Nephron (organoid): Measurements from ENCODE around the gene EMC10.
"Not testable (repeated sequence)": the region's sequence is repeated elsewhere in the genome, so short reads cannot be mapped to it uniquely, and the experiment has no call there.

Experiments used
- H3K27ac Mint-ChIP-seq, 3 experiments: 2 replicates each; pipeline ENCODE4 v1.8.0; 2020; ENCODE audit warnings: mixed read lengths in 3 of 3, mild to moderate bottlenecking in 2 of 3, moderate library complexity in 1 of 3
- H3K27me3 Mint-ChIP-seq: 2 replicates; pipeline ENCODE4 v1.8.0; 2021; ENCODE audit warnings: low read depth, mild to moderate bottlenecking, moderate library complexity, mixed read lengths
- H3K36me3 Mint-ChIP-seq: 2 replicates; pipeline ENCODE4 v1.8.0; 2020; ENCODE audit warnings: low read depth, mixed read lengths
- H3K4me1 Mint-ChIP-seq: 2 replicates; pipeline ENCODE4 v1.8.0; 2020; ENCODE audit warnings: mixed read lengths
- H3K4me3 Mint-ChIP-seq, 3 experiments: 2 replicates each; pipeline ENCODE4 v1.8.0; 2020; ENCODE audit warnings: mild to moderate bottlenecking in 3 of 3, mixed read lengths in 3 of 3, moderate library complexity in 2 of 3
- H3K9me3 Mint-ChIP-seq: 2 replicates; pipeline ENCODE4 v1.8.0; 2020; ENCODE audit warnings: mixed read lengths
- CTCF ChIP-seq, 3 experiments: fragments of 200-600 bp; sonication (generic); IDR thresholded peaks; one replicate each; pipeline ENCODE4 v1.5.0; 2021; ENCODE audit warnings: antibody characterized with exemption in 3 of 3; ENCODE audit not compliant: unreplicated experiment in 3 of 3

EMC10 gene

GRCh38 chr19:50435627-50436026, 40.7 kb upstream of the EMC10 start:
- Mint-ChIP-seq H3K36me3 (no peaks in the 10 kb centered on the region), H3K9me3 (no peaks in the 10 kb centered on the region), H3K27me3 (peaks cover 16% of the 10 kb centered on the region), H3K4me3 (no peak overlapping the region), H3K4me1 (peaks cover 24% of the 10 kb centered on the region), H3K27ac (no peak overlapping the region)
- no peak for TF ChIP-seq CTCF (IDR thresholded peaks at IDR 0.05; ENCODE audit: unreplicated experiment in 3 of 3)

- no peak overlapping the region for H3K27ac Mint-ChIP-seq
- no peak overlapping the region for H3K4me3 Mint-ChIP-seq
- H3K4me1 Mint-ChIP-seq = peaks cover 10% of the 10 kb centered on the region
- no peak for TF ChIP-seq CTCF (IDR thresholded peaks at IDR 0.05; ENCODE audit: unreplicated experiment in 3 of 3)
- no peaks in the 10 kb centered on the region for H3K9me3 Mint-ChIP-seq
- H3K36me3 Mint-ChIP-seq = no peaks in the 10 kb centered on the region
- H3K27me3 Mint-ChIP-seq = peaks cover 19% of the 10 kb centered on the region
Measured at GRCh38 chr19:50437862-50438449, 38.4 kb upstream of the EMC10 start.

- H3K36me3 Mint-ChIP-seq, H3K9me3 Mint-ChIP-seq, H3K4me3 Mint-ChIP-seq, H3K4me1 Mint-ChIP-seq, H3K27ac Mint-ChIP-seq: not testable (repeated sequence)
- peaks cover 17% of the 10 kb centered on the region for H3K27me3 Mint-ChIP-seq
Measured at GRCh38 chr19:50439130-50439529, 37.2 kb upstream of the EMC10 start.

- H3K27me3 Mint-ChIP-seq = peaks cover 9% of the 10 kb centered on the region
- H3K36me3 Mint-ChIP-seq = no peaks in the 10 kb centered on the region
- H3K4me3 Mint-ChIP-seq = no peak overlapping the region
- H3K9me3 Mint-ChIP-seq = peaks cover 3% of the 10 kb centered on the region
- H3K27ac Mint-ChIP-seq = no peak overlapping the region
- no peak for TF ChIP-seq CTCF (IDR thresholded peaks at IDR 0.05; ENCODE audit: unreplicated experiment in 3 of 3)
- no peaks in the 10 kb centered on the region for H3K4me1 Mint-ChIP-seq
Measured at GRCh38 chr19:50444059-50444458, 32.2 kb upstream of the EMC10 start.

GRCh38 chr19:50447053-50447452, 29.3 kb upstream of the EMC10 start:
- Mint-ChIP-seq H3K4me3 (no peak overlapping the region), H3K36me3 (no peaks in the 10 kb centered on the region), H3K4me1 (no peaks in the 10 kb centered on the region), H3K27ac (no peak overlapping the region), H3K27me3 (peaks cover 6% of the 10 kb centered on the region), H3K9me3 (peaks cover 3% of the 10 kb centered on the region)
- no peak for TF ChIP-seq CTCF (IDR thresholded peaks at IDR 0.05; ENCODE audit: unreplicated experiment in 3 of 3)

GRCh38 chr19:50447750-50448149, 28.6 kb upstream of the EMC10 start:
- H3K4me1 Mint-ChIP-seq = no peaks in the 10 kb centered on the region
- peaks cover 6% of the 10 kb centered on the region for H3K27me3 Mint-ChIP-seq
- TF ChIP-seq CTCF (IDR thresholded peaks at IDR 0.05; ENCODE audit: unreplicated experiment in 3 of 3) = no peak
- no peak overlapping the region for H3K27ac Mint-ChIP-seq
- H3K9me3 Mint-ChIP-seq = peaks cover 3% of the 10 kb centered on the region
- no peak overlapping the region for H3K4me3 Mint-ChIP-seq
- no peaks in the 10 kb centered on the region for H3K36me3 Mint-ChIP-seq
